WTC11 (cell line): ENCODE measurements around the gene TMA7B.

Source experiments
- CREB1 ChIP-seq: sonication (generic); formaldehyde crosslinking; IDR thresholded peaks from 2 replicates; pipeline ENCODE4 v1.8.0; 2023; ENCODE audit warnings: mild to moderate bottlenecking, missing genetic modification reagents
- ETV6 ChIP-seq: sonication (generic); formaldehyde crosslinking; IDR thresholded peaks from 2 replicates; pipeline ENCODE4 v1.8.1; 2022; ENCODE audit warnings: mild to moderate bottlenecking, missing genetic modification reagents
- FOXJ3 ChIP-seq: sonication (generic); formaldehyde crosslinking; IDR thresholded peaks from 2 replicates; pipeline ENCODE4 v1.9.0; 2021; ENCODE audit warnings: missing genetic modification reagents, mild to moderate bottlenecking, borderline replicate concordance
- NFE2L1 ChIP-seq: sonication (generic); formaldehyde crosslinking; IDR thresholded peaks from 2 replicates; pipeline ENCODE4 v1.8.1; 2023; ENCODE audit warnings: missing genetic modification reagents
- NFYB ChIP-seq: sonication (generic); formaldehyde crosslinking; conservative IDR thresholded peaks from 2 replicates; pipeline ENCODE4 v1.8.0; 2022; ENCODE audit warnings: low read depth, missing genetic modification reagents
- TEAD1 ChIP-seq: sonication (generic); formaldehyde crosslinking; IDR thresholded peaks from 2 replicates; pipeline ENCODE4 v1.8.0; 2022; ENCODE audit warnings: mild to moderate bottlenecking, missing genetic modification reagents
- TEAD4 ChIP-seq: sonication (generic); formaldehyde crosslinking; IDR thresholded peaks from 2 replicates; pipeline ENCODE4 v1.8.0; 2022; ENCODE audit warnings: mild to moderate bottlenecking, missing genetic modification reagents
- ZNF138 ChIP-seq: sonication (generic); formaldehyde crosslinking; conservative IDR thresholded peaks from 2 replicates; pipeline ENCODE4 v1.8.1; 2022; ENCODE audit warnings: mild to moderate bottlenecking, moderate library complexity, missing genetic modification reagents
- TF ChIP-seq, protein P1 (sequence below): sonication (generic); formaldehyde crosslinking; IDR thresholded peaks from 2 replicates; pipeline ENCODE4 v1.8.0; 2022; ENCODE audit warnings: missing genetic modification reagents
- TF ChIP-seq, protein P2 (sequence below): sonication (generic); formaldehyde crosslinking; IDR thresholded peaks from 2 replicates; pipeline ENCODE4 v1.8.1; 2023; ENCODE audit warnings: mild to moderate bottlenecking, missing genetic modification reagents, moderate library complexity
- TF ChIP-seq, protein P3 (sequence below): sonication (generic); formaldehyde crosslinking; IDR thresholded peaks from 2 replicates; pipeline ENCODE4 v1.8.1; 2022; ENCODE audit warnings: missing genetic modification reagents, borderline replicate concordance
- TF ChIP-seq, protein P4 (sequence below): fragments of 200-600 bp; IDR thresholded peaks from 2 replicates; pipeline ENCODE4 v1.8.0; 2022; ENCODE audit warnings: antibody characterized with exemption
- TF ChIP-seq, protein P5 (sequence below): fragments of 250-450 bp; sonication (Bioruptor Pico); IDR thresholded peaks from 2 replicates; pipeline ENCODE4 v2.1.2; 2022; ENCODE audit warnings: mild to moderate bottlenecking, moderate library complexity
- TF ChIP-seq, protein P6 (sequence below): sonication (generic); formaldehyde crosslinking; conservative IDR thresholded peaks from 2 replicates; pipeline ENCODE4 v1.8.1; 2022; ENCODE audit warnings: mild to moderate bottlenecking, missing genetic modification reagents

DNA sequence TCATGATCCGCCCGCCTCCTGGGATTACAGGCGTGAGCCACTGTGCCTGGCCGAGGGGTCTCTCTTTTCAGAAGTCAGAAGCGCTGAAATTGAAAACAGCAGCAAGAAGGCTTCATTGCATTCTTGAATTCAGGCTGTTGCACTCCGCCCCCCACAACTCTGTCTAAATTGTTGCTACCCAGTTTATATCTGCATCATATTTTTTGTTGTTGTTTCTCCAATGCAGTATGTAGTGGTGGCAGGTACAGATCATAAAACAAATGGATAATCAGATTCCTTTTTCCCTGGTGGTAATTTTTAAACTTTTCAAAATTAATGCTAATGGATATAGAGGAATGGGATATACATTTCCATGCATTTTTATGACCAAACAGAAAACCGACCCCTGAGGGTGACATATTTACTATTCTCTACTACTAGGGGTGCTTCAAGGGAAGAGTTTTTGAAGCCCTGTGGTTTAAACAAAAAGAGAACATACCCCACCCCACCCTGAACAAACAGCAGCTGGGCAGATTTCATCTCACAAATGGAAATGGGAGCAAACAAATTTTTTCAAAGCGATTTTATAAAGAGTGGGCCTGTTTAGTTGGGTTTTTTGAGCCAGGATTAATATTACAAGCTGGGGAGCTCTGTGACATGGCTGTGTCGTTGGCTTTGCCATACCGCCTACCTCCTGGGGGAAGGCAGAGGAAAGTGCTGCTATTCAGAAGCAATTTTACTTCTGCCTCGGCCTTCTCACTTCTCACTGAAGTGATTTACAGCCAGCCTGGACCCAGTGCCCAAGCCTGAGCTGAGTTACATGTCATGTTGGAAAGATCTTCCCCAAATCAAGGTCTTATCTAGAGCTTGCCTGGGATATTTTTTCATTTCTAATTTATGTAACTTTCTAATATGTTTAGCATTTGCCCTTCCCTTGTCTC is 16.0 kb upstream of the TMA7B start:
- TF ChIP-seq, protein P1, sequence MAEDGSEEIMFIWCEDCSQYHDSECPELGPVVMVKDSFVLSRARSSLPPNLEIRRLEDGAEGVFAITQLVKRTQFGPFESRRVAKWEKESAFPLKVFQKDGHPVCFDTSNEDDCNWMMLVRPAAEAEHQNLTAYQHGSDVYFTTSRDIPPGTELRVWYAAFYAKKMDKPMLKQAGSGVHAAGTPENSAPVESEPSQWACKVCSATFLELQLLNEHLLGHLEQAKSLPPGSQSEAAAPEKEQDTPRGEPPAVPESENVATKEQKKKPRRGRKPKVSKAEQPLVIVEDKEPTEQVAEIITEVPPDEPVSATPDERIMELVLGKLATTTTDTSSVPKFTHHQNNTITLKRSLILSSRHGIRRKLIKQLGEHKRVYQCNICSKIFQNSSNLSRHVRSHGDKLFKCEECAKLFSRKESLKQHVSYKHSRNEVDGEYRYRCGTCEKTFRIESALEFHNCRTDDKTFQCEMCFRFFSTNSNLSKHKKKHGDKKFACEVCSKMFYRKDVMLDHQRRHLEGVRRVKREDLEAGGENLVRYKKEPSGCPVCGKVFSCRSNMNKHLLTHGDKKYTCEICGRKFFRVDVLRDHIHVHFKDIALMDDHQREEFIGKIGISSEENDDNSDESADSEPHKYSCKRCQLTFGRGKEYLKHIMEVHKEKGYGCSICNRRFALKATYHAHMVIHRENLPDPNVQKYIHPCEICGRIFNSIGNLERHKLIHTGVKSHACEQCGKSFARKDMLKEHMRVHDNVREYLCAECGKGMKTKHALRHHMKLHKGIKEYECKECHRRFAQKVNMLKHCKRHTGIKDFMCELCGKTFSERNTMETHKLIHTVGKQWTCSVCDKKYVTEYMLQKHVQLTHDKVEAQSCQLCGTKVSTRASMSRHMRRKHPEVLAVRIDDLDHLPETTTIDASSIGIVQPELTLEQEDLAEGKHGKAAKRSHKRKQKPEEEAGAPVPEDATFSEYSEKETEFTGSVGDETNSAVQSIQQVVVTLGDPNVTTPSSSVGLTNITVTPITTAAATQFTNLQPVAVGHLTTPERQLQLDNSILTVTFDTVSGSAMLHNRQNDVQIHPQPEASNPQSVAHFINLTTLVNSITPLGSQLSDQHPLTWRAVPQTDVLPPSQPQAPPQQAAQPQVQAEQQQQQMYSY (CRISPR knock-in tag), result no peak
- TF ChIP-seq, protein P2, sequence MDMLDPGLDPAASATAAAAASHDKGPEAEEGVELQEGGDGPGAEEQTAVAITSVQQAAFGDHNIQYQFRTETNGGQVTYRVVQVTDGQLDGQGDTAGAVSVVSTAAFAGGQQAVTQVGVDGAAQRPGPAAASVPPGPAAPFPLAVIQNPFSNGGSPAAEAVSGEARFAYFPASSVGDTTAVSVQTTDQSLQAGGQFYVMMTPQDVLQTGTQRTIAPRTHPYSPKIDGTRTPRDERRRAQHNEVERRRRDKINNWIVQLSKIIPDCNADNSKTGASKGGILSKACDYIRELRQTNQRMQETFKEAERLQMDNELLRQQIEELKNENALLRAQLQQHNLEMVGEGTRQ (CRISPR knock-in tag), result no peak
- TF ChIP-seq, protein P3, sequence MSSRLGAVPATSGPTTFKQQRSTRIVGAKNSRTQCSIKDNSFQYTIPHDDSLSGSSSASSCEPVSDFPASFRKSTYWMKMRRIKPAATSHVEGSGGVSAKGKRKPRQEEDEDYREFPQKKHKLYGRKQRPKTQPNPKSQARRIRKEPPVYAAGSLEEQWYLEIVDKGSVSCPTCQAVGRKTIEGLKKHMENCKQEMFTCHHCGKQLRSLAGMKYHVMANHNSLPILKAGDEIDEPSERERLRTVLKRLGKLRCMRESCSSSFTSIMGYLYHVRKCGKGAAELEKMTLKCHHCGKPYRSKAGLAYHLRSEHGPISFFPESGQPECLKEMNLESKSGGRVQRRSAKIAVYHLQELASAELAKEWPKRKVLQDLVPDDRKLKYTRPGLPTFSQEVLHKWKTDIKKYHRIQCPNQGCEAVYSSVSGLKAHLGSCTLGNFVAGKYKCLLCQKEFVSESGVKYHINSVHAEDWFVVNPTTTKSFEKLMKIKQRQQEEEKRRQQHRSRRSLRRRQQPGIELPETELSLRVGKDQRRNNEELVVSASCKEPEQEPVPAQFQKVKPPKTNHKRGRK (CRISPR knock-in tag), result no peak
- TF ChIP-seq NFYB (CRISPR knock-in tag) (no peak), ETV6 (CRISPR knock-in tag) (no peak), FOXJ3 (no peak), TEAD1 (no peak), CREB1 (CRISPR knock-in tag) (no peak), NFE2L1 (no peak), ZNF138 (CRISPR knock-in tag) (no peak), TEAD4 (no peak)
- TF ChIP-seq, protein P4, sequence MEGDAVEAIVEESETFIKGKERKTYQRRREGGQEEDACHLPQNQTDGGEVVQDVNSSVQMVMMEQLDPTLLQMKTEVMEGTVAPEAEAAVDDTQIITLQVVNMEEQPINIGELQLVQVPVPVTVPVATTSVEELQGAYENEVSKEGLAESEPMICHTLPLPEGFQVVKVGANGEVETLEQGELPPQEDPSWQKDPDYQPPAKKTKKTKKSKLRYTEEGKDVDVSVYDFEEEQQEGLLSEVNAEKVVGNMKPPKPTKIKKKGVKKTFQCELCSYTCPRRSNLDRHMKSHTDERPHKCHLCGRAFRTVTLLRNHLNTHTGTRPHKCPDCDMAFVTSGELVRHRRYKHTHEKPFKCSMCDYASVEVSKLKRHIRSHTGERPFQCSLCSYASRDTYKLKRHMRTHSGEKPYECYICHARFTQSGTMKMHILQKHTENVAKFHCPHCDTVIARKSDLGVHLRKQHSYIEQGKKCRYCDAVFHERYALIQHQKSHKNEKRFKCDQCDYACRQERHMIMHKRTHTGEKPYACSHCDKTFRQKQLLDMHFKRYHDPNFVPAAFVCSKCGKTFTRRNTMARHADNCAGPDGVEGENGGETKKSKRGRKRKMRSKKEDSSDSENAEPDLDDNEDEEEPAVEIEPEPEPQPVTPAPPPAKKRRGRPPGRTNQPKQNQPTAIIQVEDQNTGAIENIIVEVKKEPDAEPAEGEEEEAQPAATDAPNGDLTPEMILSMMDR, result no peak
- TF ChIP-seq, protein P5, sequence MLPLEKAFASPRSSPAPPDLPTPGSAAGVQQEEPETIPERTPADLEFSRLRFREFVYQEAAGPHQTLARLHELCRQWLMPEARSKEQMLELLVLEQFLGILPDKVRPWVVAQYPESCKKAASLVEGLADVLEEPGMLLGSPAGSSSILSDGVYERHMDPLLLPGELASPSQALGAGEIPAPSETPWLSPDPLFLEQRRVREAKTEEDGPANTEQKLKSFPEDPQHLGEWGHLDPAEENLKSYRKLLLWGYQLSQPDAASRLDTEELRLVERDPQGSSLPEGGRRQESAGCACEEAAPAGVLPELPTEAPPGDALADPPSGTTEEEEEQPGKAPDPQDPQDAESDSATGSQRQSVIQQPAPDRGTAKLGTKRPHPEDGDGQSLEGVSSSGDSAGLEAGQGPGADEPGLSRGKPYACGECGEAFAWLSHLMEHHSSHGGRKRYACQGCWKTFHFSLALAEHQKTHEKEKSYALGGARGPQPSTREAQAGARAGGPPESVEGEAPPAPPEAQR (CRISPR knock-in tag), result no peak
- TF ChIP-seq, protein P6, sequence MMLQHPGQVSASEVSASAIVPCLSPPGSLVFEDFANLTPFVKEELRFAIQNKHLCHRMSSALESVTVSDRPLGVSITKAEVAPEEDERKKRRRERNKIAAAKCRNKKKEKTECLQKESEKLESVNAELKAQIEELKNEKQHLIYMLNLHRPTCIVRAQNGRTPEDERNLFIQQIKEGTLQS (CRISPR knock-in tag), result no peak
